ENCODE results near the gene RBM26. TPM values are rescaled to one million over a fixed set of nuclear protein-coding genes. Genes with fewer than 3 reads are reported as not detected.
"Not testable (repeated sequence)": the region's sequence is repeated elsewhere in the genome, so short reads cannot be mapped to it uniquely, and the experiment has no call there.

Gene RBM26
- polyA plus RNA-seq, 12 donors: 43.9 to 174 (median 62.2) TPM

DNA sequence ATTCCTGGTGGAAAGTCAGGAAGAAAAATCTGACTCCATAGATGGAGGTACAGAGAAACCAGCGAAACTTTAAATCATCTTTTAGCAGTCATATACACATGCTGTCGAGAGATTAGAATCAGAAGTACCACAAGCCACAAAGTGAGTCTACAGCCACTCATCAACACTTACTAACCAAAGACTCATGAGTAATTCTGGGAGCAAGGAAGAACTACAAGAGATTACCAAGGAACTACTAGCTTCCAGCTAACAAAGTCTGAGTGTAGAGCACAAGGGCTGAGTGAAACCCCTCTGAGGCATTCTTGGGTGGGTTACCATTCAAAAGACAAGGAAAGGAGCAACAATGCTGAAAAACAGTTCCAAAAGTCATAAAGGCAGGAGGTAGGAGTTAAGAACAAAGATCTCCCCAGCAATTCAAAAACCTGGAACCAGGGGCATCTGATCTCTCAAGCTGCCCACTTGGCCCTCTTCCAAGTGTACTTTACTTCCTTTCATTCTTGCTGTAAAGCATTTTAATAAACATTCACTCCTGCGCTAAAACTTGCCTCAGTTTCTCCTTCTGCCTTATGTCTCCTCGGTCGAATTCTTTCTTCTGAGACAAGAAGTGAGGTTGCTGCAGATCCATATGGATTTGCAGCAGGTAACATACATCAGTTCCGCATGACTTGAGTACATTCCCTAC lies 13.0 kb downstream of the RBM26 start:
- DNase-seq: no peak

DNA sequence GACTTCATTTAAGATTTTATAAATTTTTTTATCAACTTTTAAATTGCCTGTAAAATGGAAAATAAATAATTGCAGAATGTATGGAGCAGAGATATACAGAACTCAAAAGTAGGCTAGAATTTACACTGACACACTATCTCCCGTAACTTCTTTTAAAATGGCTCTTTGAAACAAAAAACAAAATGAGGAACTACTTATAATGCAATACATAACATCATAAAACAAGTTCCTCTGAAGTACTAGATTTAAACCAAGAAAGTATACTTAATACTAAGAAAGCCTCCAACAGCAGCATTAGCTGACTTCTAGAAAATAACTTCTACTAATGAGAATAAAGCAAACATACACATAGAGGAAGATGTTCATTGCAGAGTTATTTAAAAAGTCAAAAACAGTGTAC lies 17.0 kb downstream of the RBM26 start:
- no peak for DNase-seq

DNA sequence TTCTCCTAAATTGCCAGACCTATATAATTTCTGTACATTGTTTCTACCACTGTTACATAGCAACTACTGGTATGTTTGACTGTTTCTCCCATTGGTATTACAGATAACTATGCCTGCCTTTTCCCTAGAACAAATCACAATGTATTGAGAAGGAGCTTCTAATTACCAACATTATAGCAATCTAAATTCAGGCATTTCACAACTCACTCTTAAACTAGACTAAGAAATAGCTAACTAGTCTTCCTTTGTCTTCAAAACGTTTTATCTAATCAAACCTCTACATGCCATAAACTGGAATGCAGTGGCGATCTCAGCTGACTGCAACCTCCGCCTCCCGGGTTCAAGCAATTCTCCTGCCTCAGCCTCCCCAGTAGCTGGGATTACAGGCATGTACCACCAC lies 18.2 kb downstream of the RBM26 start:
- no peak for DNase-seq

DNA sequence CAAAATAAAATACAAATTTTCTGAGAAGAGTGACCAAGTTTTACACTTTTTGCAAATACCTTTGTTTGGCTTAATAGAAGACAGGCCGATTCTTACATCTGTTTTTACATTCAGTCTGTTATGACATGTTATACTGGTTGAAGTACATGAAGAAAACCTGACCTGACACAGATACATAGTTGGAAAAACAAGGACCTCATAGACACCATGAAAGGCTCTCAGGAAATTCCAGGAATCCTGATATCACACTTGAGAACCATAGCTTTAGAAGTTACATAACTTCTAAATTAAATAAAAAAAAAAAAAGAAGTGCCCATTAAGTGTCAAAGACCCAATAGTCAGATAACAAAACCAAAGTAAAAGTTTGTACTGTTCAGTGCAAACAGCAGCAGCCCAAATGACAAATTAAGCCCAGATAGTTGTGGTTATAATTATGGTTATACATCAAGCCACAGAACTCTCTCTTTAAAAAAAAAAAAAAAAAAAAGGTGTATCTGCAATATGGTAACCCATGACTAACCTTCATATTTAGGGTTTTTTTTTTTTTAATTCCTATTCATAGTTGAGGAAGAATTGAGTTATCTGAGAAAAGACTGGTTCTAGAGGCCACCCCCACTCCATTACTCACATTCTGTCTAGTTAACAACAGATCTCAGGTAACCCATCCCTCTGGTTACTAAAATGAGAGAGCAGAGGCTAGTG lies 19.8 kb downstream of the RBM26 start:
- DNase-seq: no peak

DNA sequence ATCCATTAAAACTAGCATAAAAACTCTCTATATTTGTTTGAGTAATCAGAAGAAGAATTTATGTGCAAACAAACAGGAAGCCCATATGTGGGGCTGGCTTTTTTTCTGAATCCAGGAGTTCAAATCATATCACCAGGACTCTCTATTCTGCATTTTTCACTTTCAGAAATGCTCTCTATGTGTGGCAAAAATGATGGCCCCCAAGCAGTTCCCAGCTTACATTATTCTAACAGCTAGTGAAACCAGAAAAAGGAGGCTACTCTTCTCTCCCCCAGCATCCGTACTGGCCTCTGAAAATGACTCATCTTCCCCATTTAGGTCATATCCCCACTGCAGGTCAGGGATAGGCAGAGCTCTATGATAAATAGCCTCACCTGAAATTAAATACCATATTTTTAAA lies 20.4 kb downstream of the RBM26 start:
- no peak for DNase-seq

DNA sequence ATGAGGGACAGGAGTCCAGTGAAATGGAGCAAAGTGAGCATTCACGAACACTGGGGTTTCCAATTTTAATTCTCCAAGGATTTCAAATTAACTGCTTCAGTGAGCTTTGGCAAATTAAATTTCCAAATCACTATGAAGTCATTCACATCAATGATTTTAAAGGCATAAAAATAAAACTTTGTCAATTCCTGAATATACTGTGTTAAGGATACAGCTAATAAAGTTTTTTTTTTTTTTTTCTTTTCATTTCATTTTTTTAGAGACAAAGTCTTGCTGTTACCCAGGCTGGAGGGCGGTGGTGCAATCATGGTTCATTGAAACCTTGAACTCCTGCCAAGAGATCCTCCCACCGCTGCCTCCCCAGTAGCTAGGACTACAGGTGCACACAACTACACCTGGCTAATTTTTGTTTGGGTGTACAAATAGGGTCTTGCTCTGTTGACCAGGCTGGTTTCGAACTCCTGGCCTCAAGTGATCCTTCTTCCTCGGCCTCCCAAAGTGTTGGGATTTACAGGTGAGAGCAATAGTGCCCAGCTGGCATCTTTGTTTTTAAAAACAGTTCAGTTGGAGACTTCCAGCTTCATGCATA lies 21.9 kb downstream of the RBM26 start:
- no peak for DNase-seq

DNA sequence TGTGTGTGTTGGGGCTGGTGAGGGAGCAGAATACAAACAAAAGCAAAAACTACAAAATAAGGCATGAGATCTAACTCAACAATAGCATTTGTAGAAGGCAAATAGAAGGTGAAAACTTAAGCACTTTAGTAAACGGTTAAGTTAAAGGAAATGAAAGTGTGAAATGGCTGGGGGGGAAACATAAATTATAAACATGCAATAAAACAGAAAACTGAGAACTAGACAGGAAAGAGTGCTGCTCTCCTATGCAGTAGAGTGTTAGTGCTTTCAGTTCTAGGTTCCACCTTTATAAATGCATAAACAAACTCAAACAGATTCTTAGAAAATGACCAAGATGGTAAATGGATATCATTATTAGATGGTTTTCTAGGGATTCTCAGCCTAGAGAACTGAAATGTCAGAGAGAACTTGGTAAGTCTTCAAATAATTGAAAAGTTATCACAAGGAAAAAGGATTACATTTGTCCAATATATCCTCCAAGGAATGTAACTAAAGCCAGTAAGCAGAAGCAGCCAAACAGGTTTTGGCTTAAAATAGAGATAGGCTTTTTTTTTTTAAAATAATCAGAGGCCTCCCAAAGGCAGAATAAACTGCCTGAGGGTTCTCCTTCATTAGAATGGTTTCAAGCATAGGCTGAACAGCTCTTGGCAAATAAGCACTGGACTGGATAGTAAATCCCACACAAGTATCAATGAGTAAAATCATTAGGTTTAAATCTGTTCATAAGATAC lies 23.3 kb downstream of the RBM26 start:
- DNase-seq: no peak

DNA sequence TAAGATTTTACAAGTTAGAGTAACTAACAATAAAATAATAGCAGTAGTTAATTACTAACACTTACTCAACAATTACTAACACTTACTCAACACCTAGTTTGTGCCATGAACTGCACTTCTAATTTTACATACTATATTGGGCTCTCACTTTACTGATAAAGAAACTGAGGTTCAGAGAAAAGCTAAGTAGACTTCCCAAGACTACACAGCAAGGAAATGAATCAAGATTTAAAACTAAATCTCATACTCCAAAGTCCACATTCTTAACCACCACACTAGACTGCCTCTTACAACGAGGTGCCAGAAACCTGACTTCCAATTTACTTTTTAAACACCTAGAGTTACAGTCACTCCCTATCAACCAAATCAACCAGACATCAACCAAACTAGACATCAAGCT lies 25.1 kb downstream of the RBM26 start:
- no peak for DNase-seq

DNA sequence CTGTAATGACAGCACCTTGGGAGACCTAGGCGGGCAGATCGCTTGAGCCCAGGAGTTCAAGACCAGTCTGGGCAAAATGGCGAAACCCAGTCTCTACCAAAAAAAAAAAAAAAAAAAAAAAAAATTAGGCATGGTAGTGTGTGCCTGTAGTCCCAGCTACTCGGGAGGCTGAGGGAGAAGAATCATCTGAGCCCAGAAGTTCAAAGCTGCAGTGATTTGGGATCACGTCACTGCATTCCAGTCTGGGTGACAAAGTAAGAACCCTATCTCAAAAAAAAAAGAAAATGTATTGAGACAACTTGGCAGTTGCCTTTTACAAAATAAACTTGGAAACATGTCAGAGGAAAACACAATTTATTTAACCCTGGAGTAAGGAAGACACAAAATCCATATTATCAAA lies 26.8 kb downstream of the RBM26 start:
- no peak for DNase-seq

DNA sequence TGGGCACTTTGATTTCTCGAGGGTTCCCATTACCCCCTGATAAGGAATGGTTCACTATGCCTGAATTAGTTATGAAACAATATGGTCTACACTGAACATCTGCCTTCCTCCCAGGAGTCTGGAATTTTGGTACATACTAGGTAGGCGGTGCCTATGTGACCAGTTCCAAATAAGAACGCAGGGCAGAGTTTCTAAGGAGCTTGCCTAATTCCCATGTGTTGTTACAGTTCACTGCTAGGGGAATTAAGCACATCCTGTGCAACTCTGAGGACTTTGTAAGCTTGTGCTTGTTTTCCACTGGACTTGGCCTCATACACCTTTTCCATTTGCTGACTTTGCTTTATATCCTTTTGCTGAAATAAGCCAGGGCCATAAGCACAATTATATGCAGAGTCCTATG lies 29.2 kb downstream of the RBM26 start:
- no peak for DNase-seq

DNA sequence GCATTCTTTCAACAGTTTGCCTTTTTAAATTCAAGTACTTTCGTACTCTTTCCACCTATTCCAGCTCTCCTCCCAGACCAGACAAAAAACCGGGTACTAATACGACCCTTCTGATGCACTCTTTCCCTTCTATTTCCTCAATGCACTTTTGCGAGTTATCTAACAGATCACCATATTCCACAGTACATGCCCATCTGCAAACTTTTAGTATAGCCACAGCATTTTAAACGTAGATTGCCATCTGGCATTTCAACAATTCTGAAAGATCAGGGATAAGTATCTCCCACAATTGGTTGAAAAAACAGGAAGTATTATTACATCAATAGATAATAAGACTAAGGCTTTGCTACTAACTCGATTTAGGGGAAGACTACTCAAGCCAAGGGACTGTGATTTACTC lies 31.5 kb downstream of the RBM26 start:
- DNase-seq: no peak

DNA sequence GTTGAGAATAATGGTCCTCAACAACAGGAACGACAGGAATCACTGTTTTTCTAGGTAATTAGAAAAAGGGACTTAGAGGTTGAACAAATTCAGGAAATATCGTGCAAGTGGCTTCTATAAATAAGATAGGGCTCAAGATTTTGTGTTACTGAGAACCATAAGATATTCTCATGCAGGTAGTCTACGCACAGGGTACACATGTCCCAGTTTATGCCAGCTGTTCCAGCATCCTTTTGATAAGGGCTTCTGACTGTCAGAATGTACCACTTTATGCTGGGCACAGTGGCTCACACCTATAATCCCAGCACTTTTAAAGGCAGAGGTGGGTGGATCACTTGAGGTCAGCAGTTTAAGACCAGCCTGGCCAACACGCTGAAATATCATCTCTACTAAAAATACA lies 32.1 kb downstream of the RBM26 start:
- DNase-seq: no peak

DNA sequence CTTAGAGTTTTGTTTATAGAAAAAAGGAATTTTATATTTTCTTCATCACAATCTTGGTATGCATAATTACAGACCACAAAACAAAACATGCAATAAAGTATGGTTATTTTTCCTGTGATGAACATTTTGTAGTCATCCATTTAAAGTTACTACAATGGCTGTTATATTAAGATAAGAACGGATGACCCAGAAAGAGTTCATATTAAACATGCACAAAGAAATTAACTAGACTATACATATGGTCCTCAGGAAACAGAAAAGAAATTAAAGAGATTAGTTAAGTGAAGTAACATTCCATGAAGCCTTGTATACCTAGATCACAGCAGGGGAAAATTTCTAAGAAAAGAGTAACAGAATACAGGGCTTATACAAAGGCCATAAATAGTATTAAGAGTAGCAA lies 36.8 kb downstream of the RBM26 start:
- DNase-seq: no peak

DNA sequence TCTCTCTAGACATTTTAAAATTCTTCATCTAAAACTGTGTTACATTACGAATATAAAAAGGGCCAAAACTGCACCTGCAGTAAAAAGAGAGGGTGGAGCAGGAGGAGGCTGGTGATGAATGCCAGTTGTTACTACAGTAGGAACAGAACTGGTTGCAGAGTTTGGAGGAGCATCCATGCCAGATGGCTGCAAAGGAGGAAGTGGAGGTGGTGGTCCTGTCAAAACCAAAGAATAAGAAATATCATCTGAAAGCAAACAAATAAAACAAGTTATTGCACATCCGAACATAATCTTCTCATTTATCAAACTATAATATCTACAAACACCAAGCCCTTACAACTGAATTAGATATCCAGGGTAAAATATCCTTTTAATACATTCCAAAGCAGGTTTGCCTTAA lies 40.1 kb downstream of the RBM26 start:
- DNase-seq: no peak

DNA sequence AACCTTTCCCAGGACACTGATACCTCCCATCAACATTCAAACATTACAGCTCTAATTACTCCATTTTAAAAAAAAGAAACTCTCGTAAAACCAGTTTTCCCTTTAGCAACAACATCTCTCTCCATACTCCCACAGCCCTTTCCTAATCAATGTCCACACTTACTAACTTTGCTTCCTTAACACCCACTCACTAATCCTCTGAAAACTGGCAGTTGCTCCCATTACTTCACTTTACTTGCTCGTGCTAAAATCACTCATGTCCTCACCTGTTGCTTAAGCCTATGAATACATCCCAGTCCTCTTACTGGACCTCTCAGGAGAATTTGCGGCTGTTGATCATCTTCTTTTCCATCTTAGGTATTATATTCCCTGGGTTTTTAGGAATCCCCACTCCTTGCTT lies 44.8 kb downstream of the RBM26 start:
- no peak for DNase-seq

DNA sequence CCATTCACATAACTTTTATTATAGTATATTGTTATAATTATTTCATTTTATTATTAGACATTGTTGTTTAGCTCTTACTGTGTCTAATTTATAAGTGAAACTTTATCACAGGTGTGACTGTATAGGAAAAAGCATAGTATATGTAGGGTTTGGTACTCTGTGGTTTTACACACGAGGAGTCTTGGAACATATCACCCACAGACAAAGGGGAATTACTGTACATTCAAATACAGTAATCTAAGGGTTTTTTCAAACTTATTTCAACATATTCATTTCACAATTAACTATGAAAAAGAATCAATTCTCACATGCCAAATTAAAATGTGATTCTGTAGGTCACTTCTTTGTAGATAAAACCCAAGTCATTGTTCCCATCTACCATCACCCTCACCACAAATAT lies 46.0 kb downstream of the RBM26 start:
- DNase-seq: no peak

DNA sequence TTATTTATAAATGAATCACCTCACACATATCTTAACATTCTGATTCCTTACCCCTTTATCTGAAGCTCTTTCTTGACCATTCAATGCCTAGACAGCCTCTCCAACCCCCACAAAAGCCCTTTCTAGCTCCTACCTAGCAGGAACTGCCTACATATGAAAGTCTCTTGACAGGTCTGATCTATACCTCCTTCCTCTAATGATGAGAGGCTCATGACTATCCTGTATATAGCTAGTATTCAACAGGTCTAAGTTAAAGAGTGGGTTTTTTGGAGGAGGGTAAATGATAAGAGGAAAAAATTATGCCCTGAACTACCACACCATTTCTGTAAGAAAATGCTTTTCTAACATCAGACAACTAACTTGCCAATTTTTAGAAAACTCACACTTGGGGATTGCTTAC lies 47.0 kb downstream of the RBM26 start:
- DNase-seq: no peak

DNA sequence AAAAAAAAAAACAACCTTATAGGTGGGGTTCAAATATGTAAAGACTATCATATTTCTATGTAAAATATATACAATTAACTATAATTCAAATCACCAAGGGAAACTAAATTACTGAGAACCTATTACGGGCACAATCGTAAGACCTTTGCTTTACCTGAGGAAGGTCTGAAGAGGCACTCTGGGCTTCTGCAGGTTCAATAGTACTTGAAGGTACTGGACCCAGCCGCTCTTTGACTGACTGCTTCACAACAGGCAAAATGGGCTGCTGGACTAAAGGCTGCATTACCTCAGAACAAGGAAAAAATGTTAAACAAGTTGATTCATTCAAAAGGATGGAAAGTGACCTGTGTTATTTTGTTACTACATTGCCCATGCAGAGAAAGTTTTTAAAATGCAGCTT lies 51.8 kb downstream of the RBM26 start:
- no peak for DNase-seq

DNA sequence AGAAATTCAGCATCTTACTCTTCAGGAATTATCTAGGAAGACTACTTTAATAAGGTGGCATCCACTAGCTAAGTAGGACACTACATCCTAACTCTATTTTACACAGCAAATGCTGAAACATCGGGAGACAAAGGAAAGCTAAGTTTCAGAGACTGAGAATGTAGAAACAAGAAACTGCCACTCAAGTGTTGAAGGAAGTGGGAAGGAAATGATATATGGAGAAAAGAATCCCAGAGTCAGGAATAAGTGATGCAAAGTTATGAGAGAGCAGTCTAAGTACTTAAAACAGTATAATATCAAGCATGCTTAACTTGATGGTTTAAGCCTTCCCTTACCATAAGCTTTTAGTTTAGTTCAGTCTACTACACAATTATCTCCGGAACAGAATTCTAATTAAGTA lies 52.4 kb downstream of the RBM26 start:
- no peak for DNase-seq

DNA sequence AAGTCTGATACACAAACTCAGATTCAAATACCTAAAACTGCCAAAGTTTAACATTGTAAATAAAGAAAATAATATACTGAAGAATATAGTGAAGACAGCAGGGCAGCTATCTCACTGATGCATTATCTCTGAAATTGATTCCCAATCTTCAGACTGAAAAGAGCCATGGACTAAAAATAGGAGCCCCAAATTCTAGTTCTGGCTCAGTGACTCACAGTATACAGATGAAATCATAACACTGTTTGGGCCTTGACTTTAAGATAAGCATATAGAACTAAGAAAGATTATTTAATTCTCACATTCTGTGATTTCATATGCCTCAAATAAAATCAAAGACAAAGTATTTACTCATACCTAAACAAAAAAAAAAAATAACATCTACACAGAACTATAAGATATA lies 53.9 kb downstream of the RBM26 start:
- DNase-seq: no peak

DNA sequence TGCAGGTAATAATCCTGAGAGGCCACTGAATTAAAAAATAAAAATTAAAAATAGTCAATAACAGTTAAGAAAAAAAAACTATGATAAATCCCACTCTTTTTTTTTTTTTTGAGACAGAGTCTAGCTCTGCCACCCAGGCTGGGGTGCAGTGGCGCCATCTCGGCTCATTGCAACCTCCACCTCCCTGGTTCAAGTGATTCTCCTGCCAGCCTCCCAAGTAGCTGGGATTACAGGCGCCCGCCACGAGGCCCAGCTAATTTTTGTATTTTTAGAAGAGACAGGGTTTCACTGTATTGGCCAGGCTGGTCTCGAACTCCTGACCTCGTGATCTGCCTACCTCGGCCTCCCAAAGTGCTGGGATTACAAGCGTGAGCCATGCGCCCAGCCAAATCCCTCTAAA lies 56.4 kb downstream of the RBM26 start:
- not testable (repeated sequence) for DNase-seq

DNA sequence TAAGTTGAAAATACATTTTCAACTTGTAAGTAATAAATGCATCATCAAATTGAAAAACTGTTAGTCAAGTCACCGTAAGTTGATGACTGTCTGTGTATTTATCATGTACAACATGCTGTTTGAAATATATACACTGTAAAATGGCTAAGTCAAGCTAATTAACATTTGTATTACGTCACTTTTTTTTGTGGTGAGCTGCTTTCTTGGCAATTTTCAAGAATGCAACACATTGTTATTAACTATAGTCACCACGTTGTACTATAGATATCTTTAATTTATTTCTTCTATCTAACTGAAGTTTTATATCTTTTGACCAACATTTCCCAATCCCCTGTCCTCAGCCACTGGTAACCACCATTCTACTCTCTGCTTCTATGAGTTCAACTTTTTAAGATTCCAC lies 57.0 kb downstream of the RBM26 start:
- DNase-seq: no peak

All from muscle of arm (tissue), 12 donors.